Activated CD4-positive, CD25-positive, alpha-beta regulatory T cell (primary cell): ENCODE measurements around the gene MAPK4.
"Not testable (repeated sequence)": the region's sequence is repeated elsewhere in the genome, so short reads cannot be mapped to it uniquely, and the experiment has no call there.

ENCODE experiments used
- DNase-seq, 4 experiments: peaks; one replicate each; lab custom pipeline; 2025; lab: John Stamatoyannopoulos, UW

The MAPK4 gene

DNA sequence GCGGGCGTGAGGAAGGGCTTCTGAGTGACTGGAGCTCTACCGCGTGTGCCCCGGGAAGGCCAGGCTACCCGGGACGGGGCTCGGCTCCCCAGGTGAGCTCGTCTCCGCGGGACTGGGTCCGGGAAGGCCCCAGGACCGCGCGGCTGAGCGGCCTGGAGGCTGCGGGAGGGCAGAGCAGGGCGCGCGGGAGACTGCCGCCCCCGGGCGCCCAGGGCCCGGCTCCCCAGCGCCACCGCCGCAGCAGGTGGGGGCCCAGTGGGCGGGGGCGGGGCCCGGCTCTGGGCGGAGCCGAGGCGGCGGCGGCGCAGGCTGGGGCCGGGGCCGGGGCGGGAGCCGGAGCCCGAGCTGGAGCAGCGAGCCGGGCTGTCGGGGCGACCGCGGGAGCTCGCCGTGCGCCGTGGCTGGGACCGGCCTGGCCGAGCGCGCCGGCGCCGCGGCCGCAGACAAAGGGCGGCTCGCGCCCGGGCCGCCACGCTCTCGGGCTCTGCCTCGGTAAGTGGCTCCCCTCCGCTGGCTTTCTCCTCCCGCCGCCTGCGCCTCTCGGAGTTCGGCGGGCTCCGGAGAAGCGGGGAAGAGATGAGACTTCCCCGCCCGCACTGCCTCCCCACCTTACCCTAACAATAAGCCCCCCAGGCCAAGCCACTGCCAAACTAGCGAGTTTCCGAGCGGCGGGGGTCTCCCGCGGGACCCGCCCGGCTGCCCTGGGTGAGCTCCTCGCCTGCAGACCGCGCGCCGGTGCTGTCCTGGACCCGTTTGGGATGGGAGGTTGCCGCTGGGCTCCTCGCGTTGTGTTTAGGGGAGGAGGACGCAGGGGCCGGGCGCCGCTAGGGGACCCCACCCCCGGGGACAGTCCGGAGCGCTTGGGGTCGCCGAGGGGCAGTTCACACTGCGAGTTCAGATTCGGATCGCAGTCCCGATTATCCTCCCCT lies at the start of gene MAPK4:
Gene MAPK4 (plus strand): TSS at position 336 of the 929 bp plus-strand sequence. CDS start 103,872 bp downstream, outside the sequence.
- no peak for DNase-seq

DNA sequence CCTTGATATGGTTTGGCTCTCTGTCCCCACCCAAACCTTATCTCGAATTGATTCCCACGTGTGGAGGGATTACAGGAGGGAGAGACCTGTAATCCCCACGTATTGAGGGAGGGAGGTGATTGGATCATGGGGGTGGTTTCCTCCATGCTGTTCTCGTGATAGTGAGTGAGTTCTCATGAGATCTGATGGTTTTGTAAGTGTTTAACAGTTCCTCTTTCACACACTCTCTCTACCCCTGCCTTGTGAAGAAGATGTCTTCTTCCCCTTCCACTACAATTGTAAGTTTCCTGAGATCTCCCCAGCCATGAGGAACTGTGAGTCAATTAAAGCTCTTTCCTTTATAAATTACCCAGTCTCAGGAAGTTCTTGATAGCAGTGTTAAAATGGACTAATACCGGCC lies 42.6 kb upstream of the MAPK4 start:
- not testable (repeated sequence) for DNase-seq

DNA sequence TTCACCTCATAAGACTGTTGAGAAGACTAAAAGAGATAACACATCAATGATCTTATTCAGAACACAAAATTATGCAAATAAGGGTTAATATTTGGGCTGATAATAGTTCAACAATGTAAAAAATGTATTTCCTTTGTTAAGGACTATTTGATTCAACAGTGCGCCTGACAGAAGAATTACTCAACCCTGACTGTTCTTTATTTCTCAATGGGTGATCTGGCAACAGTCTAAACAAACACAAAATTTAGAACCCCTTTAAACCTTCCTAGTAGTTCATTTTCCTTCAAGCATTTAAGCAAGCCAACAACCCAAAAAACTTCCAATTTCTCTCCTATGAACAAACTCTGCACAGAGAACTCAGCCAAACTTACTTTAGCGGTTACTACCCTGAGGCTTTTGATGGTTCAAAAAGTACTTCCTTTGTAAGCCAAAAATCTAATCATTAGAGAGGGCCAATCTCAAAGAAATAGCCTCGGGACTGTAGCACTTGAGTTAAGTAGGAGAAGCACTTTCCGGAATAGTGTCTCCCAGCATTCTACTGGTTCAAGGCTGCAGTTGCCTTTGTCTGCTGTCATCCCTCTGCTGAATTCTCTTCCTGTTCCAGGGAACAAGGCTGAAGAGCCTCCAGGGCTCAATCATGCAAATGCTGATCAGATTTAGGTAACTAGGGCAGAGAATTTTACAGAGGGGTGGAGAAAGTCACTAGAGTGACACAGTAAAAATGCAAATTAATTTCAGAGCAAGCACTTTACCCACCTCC lies 40.9 kb upstream of the MAPK4 start:
- DNase-seq = no peak

DNA sequence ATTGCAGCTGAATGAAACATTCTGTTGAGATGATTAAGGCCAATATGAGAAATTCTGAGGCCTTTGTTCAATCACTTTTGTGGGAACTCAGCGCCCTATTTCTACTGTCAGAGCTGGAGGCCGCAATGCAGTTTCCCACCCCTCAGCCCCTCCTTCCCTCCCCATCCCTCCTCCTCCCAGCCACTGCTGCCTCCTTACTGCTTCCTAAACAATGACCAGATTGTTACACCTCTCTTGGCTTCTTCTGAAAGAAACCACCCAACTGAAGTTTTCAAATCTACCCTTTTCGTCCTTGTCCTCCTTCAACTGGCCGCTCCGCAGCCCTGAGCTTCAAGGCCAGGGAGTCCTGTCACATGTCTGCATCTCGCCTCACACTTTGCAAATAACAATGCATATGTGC lies 36.7 kb upstream of the MAPK4 start:
- DNase-seq = no peak

DNA sequence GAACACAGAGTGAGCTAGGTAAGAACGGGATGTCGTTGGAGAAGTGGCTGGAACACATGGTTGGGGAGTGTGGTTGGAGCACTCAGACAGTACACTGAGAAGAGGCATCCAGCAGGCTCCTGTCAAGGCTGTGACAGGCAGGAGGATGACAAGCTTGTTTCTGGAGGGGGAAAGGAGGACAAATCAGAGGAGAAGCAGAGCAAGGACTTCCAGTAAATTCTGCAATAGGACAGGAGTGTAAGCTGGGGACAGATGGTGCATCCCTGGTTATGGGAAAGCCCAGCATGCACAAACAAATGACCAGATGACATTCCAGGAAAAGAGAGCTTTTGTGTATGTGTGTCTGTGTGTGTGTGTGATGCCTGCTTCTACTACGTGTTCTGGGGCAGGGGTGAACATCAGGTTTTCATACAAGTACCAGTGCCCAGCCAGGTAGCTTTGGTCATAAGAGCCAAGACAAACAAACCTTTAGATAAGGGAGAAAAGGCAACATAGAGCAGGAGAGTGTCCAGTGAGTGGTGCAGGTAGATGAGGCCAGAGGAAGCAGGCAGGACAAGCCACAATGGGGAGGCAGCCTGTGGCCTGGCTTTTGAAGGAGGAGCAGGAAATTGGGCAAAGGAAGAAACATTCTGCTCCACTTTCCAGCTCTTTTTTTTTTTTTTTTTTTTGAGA lies 32.1 kb upstream of the MAPK4 start:
- no peak for DNase-seq

DNA sequence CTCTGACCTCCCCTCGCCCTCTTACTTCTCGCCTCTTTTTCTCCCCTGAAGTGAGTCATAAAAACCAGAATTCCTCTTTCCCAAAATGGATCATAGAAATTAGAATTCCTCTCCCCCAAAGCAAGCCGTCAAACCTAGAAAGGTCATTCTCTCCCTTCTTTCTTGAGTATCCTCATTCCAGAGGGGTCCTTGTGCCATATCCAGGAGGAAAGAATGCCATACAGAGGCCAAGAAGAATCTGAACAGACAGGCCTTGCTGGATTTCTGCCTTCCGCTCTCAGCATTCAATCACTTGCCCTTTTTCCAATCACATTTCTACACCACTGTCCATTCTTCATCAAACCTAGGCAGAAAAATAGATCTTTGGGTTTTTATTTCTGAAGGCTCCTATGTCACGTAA lies 31.1 kb upstream of the MAPK4 start:
- DNase-seq = no peak

DNA sequence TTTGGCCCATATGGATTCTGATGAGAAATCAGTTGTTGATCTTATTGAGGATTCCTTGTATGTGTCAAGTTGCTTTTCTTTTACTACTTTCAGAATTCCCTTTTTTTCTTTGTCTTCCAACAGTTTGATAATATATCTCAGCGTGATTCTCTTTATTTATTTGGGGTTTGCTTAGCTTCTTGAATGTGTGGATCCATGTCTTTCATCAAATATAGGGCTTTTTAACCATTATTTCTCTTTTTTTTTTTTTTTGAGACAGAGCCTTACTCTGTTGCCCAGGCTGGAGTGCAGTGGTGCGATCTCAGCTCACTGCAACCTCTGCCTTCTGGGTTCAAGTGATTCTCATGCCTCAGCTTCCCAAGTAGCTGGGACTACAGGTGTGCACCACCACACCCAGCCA lies 26.1 kb upstream of the MAPK4 start:
- DNase-seq = not testable (repeated sequence)

DNA sequence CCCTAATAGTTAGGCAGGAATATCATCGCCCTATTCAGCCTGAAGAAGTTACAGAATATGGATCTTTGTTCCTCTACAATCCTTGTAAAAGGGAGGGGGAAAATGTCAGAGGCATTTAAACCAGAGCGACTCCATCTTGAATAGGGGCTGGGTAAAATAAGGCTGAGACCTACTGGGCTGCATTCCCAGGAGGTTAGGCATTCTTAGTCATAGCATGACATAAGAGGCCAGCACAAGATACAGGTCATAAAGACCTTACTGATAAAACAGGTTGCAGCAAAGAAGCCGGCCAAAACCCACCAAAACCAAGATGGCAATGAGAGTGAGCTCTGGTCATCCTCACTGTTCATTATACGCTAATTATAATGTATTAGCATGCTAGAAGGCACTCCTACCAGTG lies 15.4 kb upstream of the MAPK4 start:
- DNase-seq = not testable (repeated sequence)

DNA sequence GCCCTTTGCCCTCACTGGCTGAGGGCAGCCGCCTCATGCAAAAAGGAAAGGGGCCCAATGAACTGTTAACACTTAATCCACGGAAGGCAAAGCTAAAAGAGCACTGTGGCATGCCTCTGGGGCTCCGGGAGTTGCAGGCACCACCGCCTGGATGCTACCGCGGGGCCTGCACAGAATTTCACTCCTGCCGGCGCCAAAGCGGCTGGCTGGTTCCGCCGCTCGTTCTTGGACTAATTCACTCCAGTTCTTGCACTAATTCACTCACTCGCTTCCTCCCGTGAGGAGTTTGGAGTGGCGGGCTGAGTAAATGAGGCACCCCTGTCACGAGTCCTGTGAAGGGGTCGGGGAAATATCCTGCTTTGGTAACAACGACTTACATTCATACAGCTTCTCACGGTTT lies 14.0 kb upstream of the MAPK4 start:
- DNase-seq = no peak

DNA sequence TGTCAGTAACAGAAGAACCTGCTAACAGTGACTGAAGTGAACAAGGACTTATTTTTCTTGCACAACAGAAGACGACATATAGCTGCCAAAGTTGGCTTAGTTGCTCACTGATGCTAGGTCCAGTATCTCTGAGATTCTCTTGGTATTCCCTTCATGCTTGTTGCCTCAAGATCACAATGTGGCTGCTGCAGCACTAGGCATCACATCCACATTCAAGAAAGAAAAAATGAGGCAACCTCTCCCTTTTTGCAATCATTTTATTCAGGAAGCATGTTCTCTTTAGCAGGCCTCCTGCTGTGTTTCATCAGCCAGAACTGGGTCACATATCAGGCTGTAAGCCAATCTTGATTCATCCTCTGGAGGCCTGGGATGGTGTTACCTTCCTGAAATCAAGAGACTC lies 11.7 kb upstream of the MAPK4 start:
- DNase-seq = no peak

DNA sequence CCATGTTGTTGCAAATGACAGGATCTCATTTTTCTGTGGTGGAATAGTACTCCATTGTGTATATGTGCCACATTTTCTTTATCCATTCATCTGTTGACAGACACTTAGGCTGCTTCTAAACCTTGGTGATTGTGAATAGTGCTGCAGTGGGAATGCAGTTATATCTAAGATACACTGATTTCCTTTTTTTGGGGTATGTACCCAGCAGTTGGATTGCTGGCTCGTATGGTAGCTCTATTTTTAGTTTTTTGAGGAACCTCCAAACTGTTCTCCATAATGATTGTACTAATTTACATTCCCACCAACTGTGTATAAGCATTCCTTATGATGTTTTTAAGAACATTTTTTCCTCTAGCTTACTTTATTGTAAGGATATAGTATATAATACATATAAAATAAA lies 8.2 kb upstream of the MAPK4 start:
- not testable (repeated sequence) for DNase-seq

DNA sequence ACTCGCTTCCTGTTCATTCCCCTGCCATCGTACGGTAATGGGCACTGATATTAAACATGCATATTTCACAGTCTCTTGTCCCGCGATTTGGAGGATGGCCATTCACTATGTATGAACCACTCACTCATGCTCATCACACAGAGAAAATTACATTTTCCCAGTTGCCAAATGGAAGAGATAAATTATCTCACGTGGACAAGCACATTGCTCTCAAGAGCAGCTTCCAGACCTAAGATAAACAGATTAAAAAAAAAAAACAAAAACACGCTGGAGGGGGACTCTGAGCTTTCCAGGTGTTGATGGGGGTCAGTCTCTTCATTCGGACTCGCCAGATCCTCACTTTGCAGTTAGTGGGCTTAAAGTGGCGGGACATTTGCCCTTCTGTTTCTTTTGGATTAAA lies 1.7 kb upstream of the MAPK4 start:
- DNase-seq = no peak

DNA sequence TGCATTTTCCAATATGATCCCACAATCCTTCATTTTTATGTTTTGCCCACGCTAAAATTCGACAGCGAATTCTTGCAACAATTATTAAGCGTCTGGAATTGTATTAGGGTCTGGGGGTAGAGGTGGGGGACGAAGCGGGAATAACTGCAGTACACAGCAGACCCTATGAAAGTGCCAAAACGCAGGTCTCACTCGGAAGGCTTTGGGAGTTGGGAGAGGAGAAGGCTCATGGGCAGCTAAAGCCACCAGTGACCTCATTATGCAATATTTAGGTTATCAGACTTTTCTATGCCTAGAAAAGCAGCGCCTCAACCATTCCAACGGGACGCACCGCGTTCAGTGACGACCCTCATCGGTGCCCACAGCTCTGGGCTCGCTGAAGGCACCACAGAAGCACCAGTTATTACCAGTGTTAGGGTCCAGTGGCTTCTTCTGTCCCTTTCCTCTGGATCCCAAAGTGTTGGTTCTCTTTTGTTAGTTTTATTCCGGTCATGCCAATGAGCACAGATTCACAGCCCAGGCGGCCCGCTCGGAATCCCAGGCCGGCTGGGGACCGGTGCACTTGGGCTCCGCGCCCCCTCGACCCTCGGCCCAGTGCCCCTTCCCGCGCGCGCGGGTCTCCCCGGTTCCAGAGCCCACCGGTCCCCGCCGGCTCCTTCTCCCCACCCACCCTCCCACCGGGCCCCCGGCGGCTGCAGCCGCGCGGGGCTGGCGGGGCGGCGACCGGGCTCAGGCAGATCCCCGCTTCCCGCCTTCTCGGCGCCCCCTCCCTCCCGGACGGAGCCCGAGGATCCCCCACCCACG lies 737 bp upstream of the MAPK4 start:
- DNase-seq = no peak

DNA sequence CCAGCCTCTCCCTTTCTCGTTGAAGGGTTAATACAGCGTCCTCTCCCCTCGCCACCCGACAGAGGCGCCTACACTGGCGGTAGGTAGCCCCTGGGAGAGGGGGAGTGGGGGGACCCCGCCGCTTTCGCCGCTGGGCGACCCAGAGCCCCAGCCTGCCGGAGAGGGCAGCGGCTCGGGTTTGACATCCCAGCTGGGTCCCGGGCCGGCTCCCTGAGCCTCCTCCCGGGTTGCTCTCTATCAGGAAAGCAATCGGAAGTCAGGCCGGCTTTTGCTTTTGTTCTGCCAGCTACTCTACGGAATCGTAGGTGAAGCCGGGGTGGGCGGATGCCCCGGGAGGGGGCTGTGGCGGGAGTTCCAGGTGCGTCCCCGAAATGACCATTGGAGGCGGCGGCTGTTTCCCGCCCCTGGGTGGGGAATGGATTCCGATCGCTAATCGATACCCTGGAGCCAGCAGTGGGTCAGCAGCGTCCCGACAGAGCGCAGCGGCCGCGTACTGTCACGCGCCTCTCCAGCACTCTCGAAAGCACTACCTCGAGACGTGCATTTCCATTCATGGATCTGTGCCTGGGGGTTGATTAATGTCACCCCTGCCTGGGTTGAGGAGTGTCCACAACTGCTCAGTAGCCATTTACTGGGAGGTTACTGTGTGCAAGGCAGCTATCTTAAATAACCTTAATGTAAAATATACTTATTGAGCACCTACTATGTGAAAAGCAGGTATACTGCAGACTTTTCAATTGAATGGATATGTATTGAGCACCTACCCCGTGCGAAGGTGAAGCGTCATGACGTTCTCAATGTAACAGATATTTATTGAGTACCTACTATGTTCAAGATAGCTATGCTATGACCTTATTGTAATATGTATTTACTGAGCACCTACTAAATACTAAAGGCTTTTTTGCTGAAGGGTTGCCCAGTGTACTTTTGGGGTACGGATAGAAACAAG lies 1.1 kb downstream of the MAPK4 start:
- no peak for DNase-seq

DNA sequence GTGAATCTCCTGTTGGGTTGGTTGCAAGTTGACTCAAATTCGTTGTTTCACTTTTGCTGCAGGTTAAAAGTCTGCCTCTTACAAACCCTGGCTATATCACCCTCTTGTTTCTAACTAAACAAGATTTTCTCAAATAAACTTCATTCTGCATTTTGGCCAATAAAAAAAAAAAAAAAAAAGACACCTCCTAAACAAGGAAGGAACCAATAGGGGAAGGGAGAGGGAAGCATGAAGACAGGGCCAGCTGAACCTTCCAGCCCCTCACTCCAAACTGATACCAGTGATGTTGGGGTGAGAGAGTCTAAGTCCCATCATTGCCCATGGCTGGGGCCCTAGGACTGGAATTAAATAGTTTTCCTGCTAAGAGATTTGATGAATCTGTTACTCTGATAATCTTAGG lies 2.4 kb downstream of the MAPK4 start:
- not testable (repeated sequence) for DNase-seq

DNA sequence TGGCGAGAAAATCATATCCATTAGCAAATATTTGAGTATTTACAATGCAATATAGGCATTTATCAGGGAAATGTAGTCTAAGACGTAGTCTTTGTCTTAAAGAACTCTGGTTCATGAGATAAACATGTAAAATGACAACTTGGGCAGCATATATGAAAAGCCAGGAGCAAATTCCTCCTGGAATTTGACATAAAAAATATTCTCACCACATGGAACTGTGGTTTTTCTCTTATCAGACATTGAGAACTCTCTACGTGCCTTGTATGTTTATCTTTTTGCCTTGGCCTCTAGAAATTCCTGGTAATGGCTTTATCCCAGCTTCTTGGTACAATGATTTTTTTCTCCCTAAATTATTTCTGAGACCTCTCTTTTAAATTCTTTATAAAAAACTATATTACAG lies 2.8 kb downstream of the MAPK4 start:
- no peak for DNase-seq

DNA sequence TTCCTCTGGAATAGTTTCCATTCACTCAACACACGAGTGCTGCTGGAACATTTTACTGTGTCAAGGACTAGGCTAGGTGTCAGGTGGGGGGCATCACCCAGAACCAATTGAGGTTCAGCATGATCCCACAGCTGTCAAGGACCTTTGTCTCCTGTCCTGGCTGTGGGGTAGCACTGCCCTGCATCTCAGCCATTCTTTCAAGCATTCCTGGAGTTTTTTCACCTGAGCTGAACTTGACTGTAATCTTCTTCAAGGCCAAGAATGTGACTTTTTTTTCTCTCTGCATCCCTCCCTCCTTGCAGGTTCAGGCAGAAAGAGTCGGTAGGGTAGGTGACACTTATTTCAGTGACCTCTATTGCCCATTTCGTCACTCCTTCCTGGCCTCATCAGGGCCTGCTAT lies 3.5 kb downstream of the MAPK4 start:
- no peak for DNase-seq

DNA sequence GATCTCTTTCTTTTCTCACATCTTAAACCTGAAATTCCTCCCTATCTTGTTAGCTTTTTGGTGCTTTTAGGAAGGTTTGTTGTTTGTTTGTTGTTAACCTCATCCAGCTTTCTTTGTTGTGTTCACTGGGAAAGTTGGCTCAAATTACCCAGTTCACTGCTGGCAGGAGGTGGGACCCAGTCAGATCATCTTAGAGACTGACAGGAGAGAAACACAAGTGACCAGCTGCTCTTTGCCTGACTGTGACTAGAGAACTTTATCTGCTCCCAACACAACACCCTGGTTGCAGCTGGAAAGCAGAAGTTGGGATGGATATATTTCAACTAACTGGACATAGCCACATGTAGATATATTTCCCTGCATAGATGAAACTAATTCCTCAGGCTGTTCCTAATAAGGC lies 10.0 kb downstream of the MAPK4 start:
- DNase-seq = no peak

DNA sequence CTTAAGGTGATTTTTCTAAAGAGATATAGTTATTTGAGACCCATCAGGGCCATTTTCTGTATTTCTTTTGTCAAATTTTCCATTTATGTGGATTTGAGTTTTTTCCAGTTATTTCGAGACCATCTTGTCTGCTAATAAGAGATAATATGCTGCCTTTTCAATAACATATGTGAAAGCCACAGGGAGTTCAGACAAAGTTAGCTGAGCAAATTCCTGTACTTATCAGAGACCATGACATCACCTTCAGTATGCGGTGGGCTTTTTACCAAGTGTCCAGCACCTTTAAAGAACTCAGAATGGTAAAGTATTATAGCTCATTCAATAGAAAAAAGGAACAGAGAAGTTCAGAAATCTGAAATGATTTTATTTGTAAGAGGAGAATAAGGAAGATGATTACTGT lies 11.7 kb downstream of the MAPK4 start:
- no peak for DNase-seq

DNA sequence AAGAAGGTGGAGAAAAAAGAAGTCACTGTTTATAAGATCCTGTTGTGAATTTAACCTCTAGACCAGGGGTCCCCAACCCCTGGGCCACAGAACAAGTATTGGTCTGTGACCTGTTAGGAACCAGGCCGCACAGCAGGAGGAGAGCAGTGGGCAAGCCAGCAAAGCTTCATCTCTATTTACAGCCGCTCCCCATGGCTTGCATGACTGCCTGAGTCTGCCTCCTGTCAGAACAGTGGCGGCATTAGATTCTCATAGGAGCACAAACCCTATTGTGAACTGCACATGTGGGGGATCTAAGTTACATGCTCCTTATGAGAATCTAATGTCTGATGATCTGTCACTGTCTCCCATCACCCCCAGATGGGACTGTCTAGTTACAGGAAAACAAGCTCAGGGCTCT lies 13.3 kb downstream of the MAPK4 start:
- DNase-seq = not testable (repeated sequence)

DNA sequence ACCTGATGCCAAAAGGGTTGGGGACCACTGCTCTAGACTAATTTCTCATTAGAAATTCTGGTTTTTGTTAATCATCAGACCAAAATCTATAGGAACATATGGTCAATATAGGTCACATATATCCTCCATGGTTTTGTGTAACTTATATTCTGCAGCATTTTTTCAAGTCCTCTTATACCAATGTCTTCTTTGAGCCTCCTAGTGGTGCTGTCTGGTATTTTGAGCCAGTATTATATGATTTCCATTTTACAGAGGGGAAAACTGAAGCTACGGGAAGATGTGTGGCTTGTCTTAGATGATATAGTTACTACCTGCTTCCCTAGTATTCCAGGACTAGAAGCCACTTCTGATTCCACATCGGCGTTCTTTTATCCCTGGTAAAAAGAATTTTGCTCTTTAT lies 13.8 kb downstream of the MAPK4 start:
- no peak for DNase-seq
